CD4-positive, alpha-beta T cell treated with Interleukin-10 for 1 hour (primary cell): ENCODE measurements around the gene LOXL4.
"Not testable (repeated sequence)": the region's sequence is repeated elsewhere in the genome, so short reads cannot be mapped to it uniquely, and the experiment has no call there.

ENCODE experiments used
- DNase-seq: peaks from one replicate; pipeline ENCODE4 v3.0.0-alpha.2; 2020

The LOXL4 gene

GRCh38 chr10:98240524-98240923, 27.5 kb downstream of the LOXL4 start:
- no peak for DNase-seq

- no peak for DNase-seq
These were observed 29.6 kb downstream of the LOXL4 start for GRCh38 chr10:98238391-98238790.

- DNase-seq = no peak
These were observed 31.1 kb downstream of the LOXL4 start for GRCh38 chr10:98236862-98237261.

GRCh38 chr10:98235846-98236245, 32.1 kb downstream of the LOXL4 start:
- DNase-seq = no peak

- DNase-seq = no peak
These were observed 36.6 kb downstream of the LOXL4 start for GRCh38 chr10:98231417-98231816.

GRCh38 chr10:98228266-98228665, 39.7 kb downstream of the LOXL4 start:
- not testable (repeated sequence) for DNase-seq

GRCh38 chr10:98227713-98228112, 40.3 kb downstream of the LOXL4 start:
- not testable (repeated sequence) for DNase-seq

- DNase-seq = no peak
These were observed 41.4 kb downstream of the LOXL4 start for GRCh38 chr10:98226508-98227144.

GRCh38 chr10:98224996-98225395, 43.0 kb downstream of the LOXL4 start:
- no peak for DNase-seq

GRCh38 chr10:98224509-98224908, 43.5 kb downstream of the LOXL4 start:
- no peak for DNase-seq

GRCh38 chr10:98223874-98224273, 44.1 kb downstream of the LOXL4 start:
- no peak for DNase-seq

- no peak for DNase-seq
These were observed 50.2 kb downstream of the LOXL4 start for GRCh38 chr10:98217801-98218200.

- no peak for DNase-seq
These were observed 52.6 kb downstream of the LOXL4 start for GRCh38 chr10:98215373-98215772.

GRCh38 chr10:98213740-98214139, 54.3 kb downstream of the LOXL4 start:
- no peak for DNase-seq

- DNase-seq = no peak
These were observed 55.8 kb downstream of the LOXL4 start for GRCh38 chr10:98212196-98212595.

- no peak for DNase-seq
These were observed 58.6 kb downstream of the LOXL4 start for GRCh38 chr10:98209441-98209840.

- no peak for DNase-seq
These were observed 59.1 kb downstream of the LOXL4 start for GRCh38 chr10:98208925-98209324.

- DNase-seq = no peak
These were observed 62.6 kb downstream of the LOXL4 start for GRCh38 chr10:98205351-98205750.

- no peak for DNase-seq
These were observed 65.6 kb downstream of the LOXL4 start for GRCh38 chr10:98202378-98202777.

- DNase-seq = no peak
These were observed 66.2 kb downstream of the LOXL4 start for GRCh38 chr10:98201760-98202159.
